H1 (cell line): ENCODE results near the gene SMTNL1. TPM values are rescaled to one million over a fixed set of nuclear protein-coding genes. Genes with fewer than 3 reads are reported as not detected.

Source experiments
- CTCF ChIA-PET: fragments of 300-600 bp; sonication (Branson Sonifier 250); formaldehyde crosslinking; loops from one replicate; lab custom pipeline; 2021; ENCODE audit not compliant: partially characterized antibody; lab: Charles Lee
- POLR2A ChIA-PET: fragments of 300-600 bp; sonication (Branson Sonifier 250); formaldehyde crosslinking; loops from one replicate; lab custom pipeline; 2021; ENCODE audit warnings: inconsistent platforms; ENCODE audit not compliant: partially characterized antibody; lab: Charles Lee
- DNase-seq, 2 experiments: peaks; one replicate each; pipeline versions ENCODE4 v3.0.0 to v3.0.0-alpha.2; 2010 to 2022; ENCODE audit warnings: low spot score in 2 of 2, low read depth in 1 of 2, mixed read lengths in 1 of 2
- FAIRE-seq: peaks from 2 replicates; lab custom pipeline; 2011; peaks lifted over from hg19 to GRCh38; lab: Jason Lieb, UNC
- H2AFZ ChIP-seq: 2 replicates; pipeline ENCODE4 v1.8.1; 2012; ENCODE audit warnings: low read length, inconsistent platforms
- H2AK5ac ChIP-seq: 2 replicates; pipeline ENCODE4 v1.6.1; 2013; ENCODE audit warnings: low read depth, low read length
- H2BK120ac ChIP-seq: replicated peaks from 2 replicates; pipeline ENCODE3; 2013; ENCODE audit warnings: low read depth, low read length, inconsistent platforms
- H2BK12ac ChIP-seq: 2 replicates; pipeline ENCODE4 v1.6.1; 2013; ENCODE audit warnings: low read depth, low read length
- H2BK15ac ChIP-seq: 2 replicates; pipeline ENCODE4 v1.6.1; 2013; ENCODE audit warnings: low read length
- H2BK20ac ChIP-seq: 2 replicates; pipeline ENCODE4 v1.6.1; 2013; ENCODE audit warnings: low read length
- H2BK5ac ChIP-seq: 2 replicates; pipeline ENCODE4 v1.6.1; 2013; ENCODE audit warnings: low read depth, low read length
- H3K14ac ChIP-seq: 2 replicates; pipeline ENCODE4 v1.6.1; 2013; ENCODE audit warnings: inconsistent platforms; ENCODE audit not compliant: insufficient read length
- H3K18ac ChIP-seq: 2 replicates; pipeline ENCODE4 v1.6.1; 2013; ENCODE audit warnings: low read length; ENCODE audit errors: extremely low read depth
- H3K23ac ChIP-seq: 2 replicates; pipeline ENCODE4 v1.6.1; 2013; ENCODE audit warnings: inconsistent platforms; ENCODE audit not compliant: insufficient read length
- H3K23me2 ChIP-seq: 2 replicates; pipeline ENCODE4 v1.6.1; 2013; ENCODE audit warnings: low read depth, low read length
- H3K27ac ChIP-seq: 2 replicates; pipeline ENCODE4 v1.6.1; 2011; ENCODE audit warnings: low read depth, low read length, inconsistent platforms
- H3K27me3 ChIP-seq, 4 experiments: replicated peaks in 1 of 4; 1 replicate in 1 of 4; 2 replicates in 3 of 4; pipeline versions ENCODE4 v1.6.1 to v1.8.1; 2011 to 2013; ENCODE audit warnings: low read length in 3 of 4, mild to moderate bottlenecking in 3 of 4, inconsistent platforms in 2 of 4, mixed read lengths in 2 of 4, moderate library complexity in 1 of 4; ENCODE audit not compliant: control insufficient read depth in 3 of 4, insufficient read depth in 3 of 4; ENCODE audit errors: extremely low read depth in 1 of 4
- H3K36me3 ChIP-seq, 4 experiments: 2 replicates each; pipeline versions ENCODE4 v1.6.1 to v1.8.1; 2011 to 2013; ENCODE audit warnings: mild to moderate bottlenecking in 4 of 4, low read length in 3 of 4, moderate library complexity in 2 of 4, control low read depth in 1 of 4, inconsistent platforms in 1 of 4; ENCODE audit not compliant: insufficient read depth in 4 of 4, control insufficient read depth in 2 of 4
- H3K4ac ChIP-seq: replicated peaks from 2 replicates; pipeline ENCODE3; 2013; ENCODE audit warnings: low read length, low read depth, mixed read lengths, inconsistent platforms; ENCODE audit not compliant: insufficient read length
- H3K4me1 ChIP-seq, 4 experiments: replicated peaks in 1 of 4; 1 replicate in 1 of 4; 2 replicates in 3 of 4; pipeline versions ENCODE4 v1.6.1 to v1.8.1; 2011 to 2013; ENCODE audit warnings: low read length in 3 of 4, inconsistent platforms in 2 of 4, mixed read lengths in 1 of 4; ENCODE audit not compliant: insufficient read depth in 4 of 4, control insufficient read depth in 3 of 4
- H3K4me2 ChIP-seq, 2 experiments: 2 replicates each; pipeline versions ENCODE4 v1.6.1 to v1.8.1; 2011 to 2013; ENCODE audit warnings: low read depth in 2 of 2, low read length in 2 of 2, control low read depth in 1 of 2, inconsistent platforms in 1 of 2, mild to moderate bottlenecking in 1 of 2; ENCODE audit not compliant: insufficient read depth in 1 of 2
- H3K4me3 ChIP-seq, 4 experiments: fragments of 200-600, 300-600 bp in 1 of 4; sonication (generic), shearing (Covaris generic), sonication (Bioruptor Twin) in 1 of 4; 2 replicates each; pipeline versions ENCODE4 v1.5.1 to v1.8.1; 2011 to 2016; ENCODE audit warnings: low read length in 4 of 4, low read depth in 3 of 4, control low read depth in 2 of 4, inconsistent platforms in 2 of 4, mild to moderate bottlenecking in 2 of 4, mixed read lengths in 1 of 4, moderate library complexity in 1 of 4; ENCODE audit not compliant: insufficient read depth in 2 of 4; ENCODE audit errors: extremely low read depth in 1 of 4
- H3K56ac ChIP-seq: replicated peaks from 2 replicates; pipeline ENCODE3; 2013; ENCODE audit warnings: low read depth, mild to moderate bottlenecking, mixed read lengths, low read length, inconsistent platforms; ENCODE audit not compliant: insufficient read length
- H3K79me1 ChIP-seq: 2 replicates; pipeline ENCODE4 v1.6.1; 2013; ENCODE audit warnings: low read depth, low read length, control low read depth
- H3K79me2 ChIP-seq, 2 experiments: 2 replicates each; pipeline versions ENCODE4 v1.6.1 to v1.8.1; 2012 to 2013; ENCODE audit warnings: low read length in 2 of 2, mild to moderate bottlenecking in 2 of 2, inconsistent platforms in 1 of 2; ENCODE audit not compliant: insufficient read depth in 2 of 2, control insufficient read depth in 1 of 2
- H3K9ac ChIP-seq, 4 experiments: replicated peaks in 1 of 4; 1 replicate in 1 of 4; 2 replicates in 3 of 4; pipeline versions ENCODE4 v1.6.1 to v1.8.1; 2011 to 2013; ENCODE audit warnings: low read depth in 3 of 4, low read length in 3 of 4, control low read depth in 2 of 4, mild to moderate bottlenecking in 2 of 4, moderate library complexity in 2 of 4, inconsistent platforms in 1 of 4; ENCODE audit errors: extremely low read depth in 1 of 4
- H3K9me3 ChIP-seq, 2 experiments: 2 replicates each; pipeline versions ENCODE4 v1.6.1 to v1.8.1; 2012 to 2013; ENCODE audit warnings: mild to moderate bottlenecking in 2 of 2, moderate library complexity in 2 of 2, control low read depth in 1 of 2, inconsistent platforms in 1 of 2, low read depth in 1 of 2, low read length in 1 of 2, mixed read lengths in 1 of 2; ENCODE audit not compliant: insufficient read depth in 2 of 2
- H4K20me1 ChIP-seq, 2 experiments: replicated peaks in 1 of 2; 2 replicates each; pipeline versions ENCODE3 to v1.8.1; 2011 to 2013; ENCODE audit warnings: inconsistent platforms in 2 of 2, low read length in 2 of 2, mild to moderate bottlenecking in 1 of 2; ENCODE audit not compliant: insufficient read depth in 2 of 2, control insufficient read depth in 1 of 2
- H4K5ac ChIP-seq: 2 replicates; pipeline ENCODE4 v1.6.1; 2013; ENCODE audit warnings: low read length, low read depth, mixed read lengths, inconsistent platforms; ENCODE audit not compliant: insufficient read length
- H4K8ac ChIP-seq: 2 replicates; pipeline ENCODE4 v1.8.0; 2013; ENCODE audit warnings: mild to moderate bottlenecking, moderate library complexity, low read length, inconsistent platforms; ENCODE audit not compliant: insufficient read depth; ENCODE audit errors: extremely low read depth
- H4K91ac ChIP-seq: replicated peaks from 2 replicates; pipeline ENCODE3; 2013; ENCODE audit warnings: low read length, mixed read lengths, inconsistent platforms; ENCODE audit not compliant: insufficient read length
- KDM5A ChIP-seq: fragments of 200-600 bp; IDR thresholded peaks from 2 replicates; pipeline ENCODE4 v1.7.1; 2012; ENCODE audit warnings: mild to moderate bottlenecking, low read length, inconsistent platforms, mixed read lengths
- NRF1 ChIP-seq: IDR thresholded peaks from 2 replicates; pipeline ENCODE4 v1.6.1; 2011; ENCODE audit warnings: mild to moderate bottlenecking, low read depth, low read length, improper control_type of control experiment
- POU5F1 ChIP-seq: IDR thresholded peaks from 2 replicates; pipeline ENCODE4 v1.6.1; 2011; ENCODE audit warnings: low read depth, mild to moderate bottlenecking, low read length, moderate library complexity
- SP4 ChIP-seq: IDR thresholded peaks from 2 replicates; pipeline ENCODE4 v1.6.1; 2012; ENCODE audit warnings: low read length, inconsistent platforms
- SUZ12 ChIP-seq: fragments of 200-600 bp; sonication (generic); IDR thresholded peaks from 2 replicates; pipeline ENCODE4 v1.6.1; 2012; ENCODE audit warnings: mild to moderate bottlenecking, inconsistent platforms, low read length, moderate library complexity, mixed read lengths
- TAF1 ChIP-seq: IDR thresholded peaks from 2 replicates; pipeline ENCODE4 v1.6.1; 2011; ENCODE audit warnings: mild to moderate bottlenecking, low read depth, low read length
- TCF12 ChIP-seq: IDR thresholded peaks from 2 replicates; pipeline ENCODE4 v1.6.1; 2011; ENCODE audit warnings: low read depth, mild to moderate bottlenecking, low read length
- ZNF274 ChIP-seq: IDR thresholded peaks from 2 replicates; pipeline ENCODE4 v1.7.0; 2012; ENCODE audit warnings: low read length, borderline replicate concordance; ENCODE audit errors: extremely low read depth
- WGBS, 2 experiments: shearing (Covaris generic) in 1 of 2; methylation state at CpG; one replicate each; pipeline versions ENCODE4 v1.1.6 to v1.1.7; 2013 to 2015; ENCODE audit warnings: low lambda C conversion rate in 2 of 2, mixed read lengths in 2 of 2, inconsistent platforms in 1 of 2, low coverage in 1 of 2, missing lambda C conversion rate in 1 of 2; ENCODE audit not compliant: insufficient replicate concordance in 2 of 2, insufficient coverage in 1 of 2, insufficient read length in 1 of 2; ENCODE audit errors: extremely low coverage in 1 of 2, missing lambda C conversion rate in 1 of 2; 5-methylcytosine and 5-hydroxymethylcytosine counted together
- polyA plus RNA-seq, 7 experiments: library from polyadenylated mRNA; depleted of rRNA in 3 of 7; stranded (reverse) in 5 of 7; unstranded in 2 of 7; fragments of >200 nt in 5 of 7; fragments of 200-250 nt in 2 of 7; gene quantifications; 1 replicate in 5 of 7; 2 replicates in 1 of 7; 4 replicates in 1 of 7; pipeline versions ENCODE4 v1.2.1 to v1.2.3, GENCODE V29; 2011 to 2013; ENCODE audit warnings: missing spikeins in 2 of 7, mixed read lengths in 2 of 7
- total RNA-seq: library from RNA; stranded (reverse); fragmentation: NEBNext Ultra II Directional; extraction: Animal tissue kit (Norgen Biotek cat#: 25700); gene quantifications from 2 replicates; pipeline ENCODE4 v1.2.1, GENCODE V29; 2021

SMTNL1 gene
- total and polyA plus RNA-seq, 2 of the 8 experiments (the other 6 are each of a cell fraction or from before 2014, with no cell fraction given) = 0.18 TPM; not detected in 1

- Histone ChIP-seq H3K9me3 (no peaks in the 10 kb centered on the region), H3K4me1 (no peaks in the 10 kb centered on the region), H4K8ac (no peak overlapping the region), H2AK5ac (no peak overlapping the region), H3K79me2 (no peaks in the 10 kb centered on the region), H3K14ac (no peak overlapping the region), H2BK15ac (no peak overlapping the region), H3K36me3 (no peaks in the 10 kb centered on the region), H3K79me1 (no peaks in the 10 kb centered on the region), H2BK20ac (no peak overlapping the region), H4K20me1 (no peaks in the 10 kb centered on the region), H3K27ac (no peak overlapping the region), H3K23me2 (no peaks in the 10 kb centered on the region), H3K4me3 (no peak overlapping the region), H4K5ac (no peak overlapping the region), H3K4ac (no peak overlapping the region), H3K23ac (no peak overlapping the region), H2AFZ (no peak overlapping the region), H2BK5ac (no peak overlapping the region), H4K91ac (no peak overlapping the region), H3K4me2 (no peak overlapping the region), H3K27me3 (no peaks in the 10 kb centered on the region), H2BK120ac (no peak overlapping the region), H3K18ac (no peak overlapping the region), H3K56ac (no peak overlapping the region), H2BK12ac (no peak overlapping the region), H3K9ac (no peak overlapping the region)
- 78% methylated on average over 9 of the region's 9 CpGs; no CpG with 5 or more reads in 1 of the 2 experiments for WGBS, 2 experiments
- ChIA-PET CTCF (interaction anchor here (0.7 to 2.1 kb wide), 8 partner anchors 9 to 91 kb away, joined by 3 to 10 read pairs (median 4); partner anchors contain the start of gene UBE2L6), POLR2A (interaction anchor here (1.0 to 51.1 kb wide), 5 partner anchors 10 to 88 kb away, joined by 3 to 1546 read pairs (median 4); partner anchors contain the start of genes CLP1, SERPING1 and YPEL4)
- no peak for TF ChIP-seq TCF12
- TF ChIP-seq SP4 = no peak
- TF ChIP-seq ZNF274 = no peak
- TF ChIP-seq SUZ12 = no peak
- no peak for TF ChIP-seq KDM5A
- no peak for TF ChIP-seq NRF1
- TF ChIP-seq TAF1 = no peak
- TF ChIP-seq POU5F1 = no peak
- FAIRE-seq (no peak), DNase-seq (no peak)
Observed at GRCh38 chr11:57584341-57584740, 46.9 kb downstream of the SMTNL1 start.
